OCI-LY3 (cell line): ENCODE data around the gene COTL1.

Source experiments
- H2AFZ ChIP-seq: fragments of 200-600, 300-600 bp; shearing (Covaris generic); 2 replicates; pipeline ENCODE4 v1.6.0; 2014; ENCODE audit warnings: antibody characterized with exemption, low read depth, low read length
- H3K27ac ChIP-seq: fragments of 200-600, 300-600 bp; sonication (generic); 2 replicates; pipeline ENCODE4 v1.5.1; 2014; ENCODE audit warnings: mild to moderate bottlenecking, low read length, moderate library complexity, mixed read lengths
- H3K27me3 ChIP-seq: fragments of 200-600, 300-600 bp; sonication (generic); 2 replicates; pipeline ENCODE4 v1.6.1; 2014; ENCODE audit warnings: low read depth, low read length, mixed read lengths
- H3K36me3 ChIP-seq: fragments of 200-600, 300-600 bp; sonication (generic); replicated peaks from 2 replicates; pipeline ENCODE3; 2014; ENCODE audit warnings: low read depth, low read length, mixed read lengths
- H3K4me1 ChIP-seq: fragments of 300-600, 200-600 bp; sonication (generic); 2 replicates; pipeline ENCODE4 v1.6.1; 2014; ENCODE audit warnings: low read length, mixed read lengths
- H3K4me2 ChIP-seq: fragments of 200-600, 300-600 bp; sonication (generic); 2 replicates; pipeline ENCODE4 v1.6.1; 2014; ENCODE audit warnings: low read length, mixed read lengths
- H3K4me3 ChIP-seq: fragments of 300-600, 200-600 bp; sonication (generic); 2 replicates; pipeline ENCODE4 v1.5.1; 2014; ENCODE audit warnings: antibody characterized with exemption, mild to moderate bottlenecking, low read length, moderate library complexity
- H3K79me2 ChIP-seq: fragments of 300-600, 200-600 bp; shearing (Covaris generic); 2 replicates; pipeline ENCODE4 v1.6.1; 2014; ENCODE audit warnings: mild to moderate bottlenecking, low read length, mixed read lengths
- H3K9ac ChIP-seq: fragments of 300-600, 200-600 bp; shearing (Covaris generic); 2 replicates; pipeline ENCODE4 v1.6.0; 2014; ENCODE audit warnings: mild to moderate bottlenecking, low read length, moderate library complexity
- H3K9me3 ChIP-seq: fragments of 200-600, 300-600 bp; shearing (Covaris generic); 2 replicates; pipeline ENCODE4 v1.6.1; 2014; ENCODE audit warnings: low read length, mixed read lengths; ENCODE audit not compliant: insufficient read depth
- H4K20me1 ChIP-seq: fragments of 200-600, 300-600 bp; sonication (generic); 2 replicates; pipeline ENCODE4 v1.6.1; 2016; ENCODE audit warnings: low read length, mixed read lengths; ENCODE audit not compliant: insufficient read depth
- EZH2phosphoT487 ChIP-seq: fragments of 200-600 bp; shearing (Covaris generic); IDR thresholded peaks from 2 replicates; pipeline ENCODE4 v1.6.1; 2018; ENCODE audit warnings: antibody characterized with exemption, mixed run types, low read depth
- TF ChIP-seq, protein P1 (sequence below): fragments of 200-600, 300-600 bp; sonication (generic); IDR thresholded peaks from 2 replicates; pipeline ENCODE4 v1.5.1; 2014; ENCODE audit warnings: antibody characterized with exemption, low read length, low read depth

COTL1 gene

DNA sequence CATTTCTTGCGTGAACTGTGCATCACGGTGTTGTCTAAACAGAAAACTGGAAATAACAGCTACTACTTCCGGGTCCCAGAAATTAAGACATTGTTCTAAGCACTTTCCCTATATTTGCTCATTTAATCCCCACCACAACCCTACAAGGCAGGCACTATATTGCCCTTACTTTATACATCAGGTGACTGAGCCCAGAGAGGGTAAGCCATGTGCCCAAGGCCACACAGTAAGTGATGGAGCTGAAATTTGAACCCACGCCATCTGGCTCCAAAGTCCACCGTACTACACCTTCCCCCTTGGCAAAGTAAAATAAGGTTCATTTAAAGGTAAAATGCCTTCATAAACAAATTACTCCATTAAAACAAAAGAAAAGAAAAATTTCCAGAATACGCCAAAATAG, 33.2 kb downstream of the COTL1 start:
- Histone ChIP-seq H3K9ac (no peak overlapping the region), H3K4me3 (no peak overlapping the region), H3K4me2 (no peak overlapping the region), H3K9me3 (no peaks in the 10 kb centered on the region), H3K79me2 (peaks cover 72% of the 10 kb centered on the region), H3K4me1 (peaks cover 28% of the 10 kb centered on the region), H3K27me3 (no peaks in the 10 kb centered on the region), H2AFZ (no peak overlapping the region), H3K27ac (no peak overlapping the region), H3K36me3 (peaks cover 51% of the 10 kb centered on the region), H4K20me1 (peaks cover 71% of the 10 kb centered on the region)
- TF ChIP-seq EZH2phosphoT487 = no peak
- TF ChIP-seq, protein P1, sequence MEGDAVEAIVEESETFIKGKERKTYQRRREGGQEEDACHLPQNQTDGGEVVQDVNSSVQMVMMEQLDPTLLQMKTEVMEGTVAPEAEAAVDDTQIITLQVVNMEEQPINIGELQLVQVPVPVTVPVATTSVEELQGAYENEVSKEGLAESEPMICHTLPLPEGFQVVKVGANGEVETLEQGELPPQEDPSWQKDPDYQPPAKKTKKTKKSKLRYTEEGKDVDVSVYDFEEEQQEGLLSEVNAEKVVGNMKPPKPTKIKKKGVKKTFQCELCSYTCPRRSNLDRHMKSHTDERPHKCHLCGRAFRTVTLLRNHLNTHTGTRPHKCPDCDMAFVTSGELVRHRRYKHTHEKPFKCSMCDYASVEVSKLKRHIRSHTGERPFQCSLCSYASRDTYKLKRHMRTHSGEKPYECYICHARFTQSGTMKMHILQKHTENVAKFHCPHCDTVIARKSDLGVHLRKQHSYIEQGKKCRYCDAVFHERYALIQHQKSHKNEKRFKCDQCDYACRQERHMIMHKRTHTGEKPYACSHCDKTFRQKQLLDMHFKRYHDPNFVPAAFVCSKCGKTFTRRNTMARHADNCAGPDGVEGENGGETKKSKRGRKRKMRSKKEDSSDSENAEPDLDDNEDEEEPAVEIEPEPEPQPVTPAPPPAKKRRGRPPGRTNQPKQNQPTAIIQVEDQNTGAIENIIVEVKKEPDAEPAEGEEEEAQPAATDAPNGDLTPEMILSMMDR = no peak

DNA sequence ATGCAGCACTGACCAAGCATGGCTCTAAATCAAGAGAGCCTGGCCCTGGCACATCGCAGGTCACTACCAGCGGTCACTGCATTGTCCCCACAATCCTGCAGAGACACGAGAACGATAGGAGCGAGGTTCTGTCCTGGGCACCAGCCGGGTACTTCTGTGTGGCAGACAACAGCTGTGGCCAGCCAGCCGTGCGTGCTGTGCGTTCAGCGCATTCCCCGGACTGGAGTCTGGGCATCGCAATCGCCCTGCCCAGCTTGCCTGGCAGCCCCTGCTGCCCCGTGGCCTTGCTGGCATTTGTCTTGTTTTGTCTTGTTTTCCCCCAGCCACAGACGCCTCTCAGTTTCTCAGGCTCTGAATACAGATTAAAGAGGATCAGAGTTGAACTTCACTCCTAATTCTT, 33.9 kb downstream of the COTL1 start:
- no peaks in the 10 kb centered on the region for H3K9me3 ChIP-seq
- no peaks in the 10 kb centered on the region for H3K27me3 ChIP-seq
- no peak overlapping the region for H3K27ac ChIP-seq
- peaks cover 28% of the 10 kb centered on the region for H3K4me1 ChIP-seq
- H4K20me1 ChIP-seq = peaks cover 72% of the 10 kb centered on the region
- H3K4me3 ChIP-seq = no peak overlapping the region
- H3K9ac ChIP-seq = no peak overlapping the region
- peaks cover 72% of the 10 kb centered on the region for H3K79me2 ChIP-seq
- H2AFZ ChIP-seq = no peak overlapping the region
- H3K36me3 ChIP-seq = peaks cover 49% of the 10 kb centered on the region
- TF ChIP-seq, protein P1 = no peak
- TF ChIP-seq EZH2phosphoT487 = no peak
- no peak overlapping the region for H3K4me2 ChIP-seq

DNA sequence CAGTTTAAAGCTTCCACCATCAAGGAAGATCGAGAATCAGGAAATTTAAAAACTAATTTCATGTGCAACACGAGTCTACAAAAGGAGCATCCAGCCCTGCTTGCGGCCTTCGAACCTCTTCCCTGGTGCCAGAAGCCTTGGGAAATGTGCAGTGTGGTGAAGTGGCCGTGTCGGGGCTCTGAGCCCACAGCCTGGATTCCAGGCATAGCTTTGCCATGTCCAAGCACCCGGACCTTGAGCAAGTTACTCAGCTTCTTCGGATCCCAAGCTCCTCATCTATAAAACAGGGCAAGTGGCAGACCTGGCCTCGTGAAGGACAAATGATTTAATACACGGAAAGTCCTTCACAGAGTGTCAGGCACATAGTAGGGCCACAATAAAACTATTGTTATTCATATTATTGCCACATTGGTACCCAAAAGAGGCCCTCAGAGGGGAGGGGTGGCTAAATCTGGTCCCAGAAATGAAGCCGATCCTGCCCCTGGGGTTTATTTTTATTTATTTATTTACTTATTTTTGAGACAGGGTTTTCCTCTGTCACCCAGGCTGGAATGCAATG, 34.8 kb downstream of the COTL1 start:
- H3K79me2 ChIP-seq = peaks cover 76% of the 10 kb centered on the region
- no peak overlapping the region for H3K9ac ChIP-seq
- TF ChIP-seq, protein P1 = no peak
- TF ChIP-seq EZH2phosphoT487 = no peak
- H3K4me3 ChIP-seq = no peak overlapping the region
- H3K4me1 ChIP-seq = peaks cover 28% of the 10 kb centered on the region
- H3K27ac ChIP-seq = no peak overlapping the region
- no peaks in the 10 kb centered on the region for H3K9me3 ChIP-seq
- H3K36me3 ChIP-seq = peaks cover 55% of the 10 kb centered on the region
- H3K4me2 ChIP-seq = no peak overlapping the region
- no peak overlapping the region for H2AFZ ChIP-seq
- H3K27me3 ChIP-seq = no peaks in the 10 kb centered on the region
- peaks cover 81% of the 10 kb centered on the region for H4K20me1 ChIP-seq

DNA sequence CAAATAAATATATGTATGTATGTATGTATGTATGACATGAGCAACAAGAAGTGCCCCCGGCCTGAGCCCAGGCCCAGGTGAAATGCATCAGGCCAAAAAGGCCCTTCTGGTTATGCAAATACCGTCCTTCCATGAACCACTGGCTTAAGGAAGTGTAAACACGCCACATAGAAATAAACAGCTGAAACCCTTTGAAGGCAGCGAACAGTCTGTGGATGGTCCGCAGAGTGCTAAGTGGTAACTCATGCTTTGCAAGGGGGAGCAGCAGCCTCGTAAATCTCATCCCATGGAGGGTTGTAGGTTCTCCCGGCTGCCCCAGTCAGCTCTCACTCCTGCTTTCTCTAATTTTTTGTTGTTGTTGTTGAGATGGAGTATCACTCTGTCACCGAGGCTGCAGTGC, 36.7 kb downstream of the COTL1 start:
- Histone ChIP-seq H3K79me2 (peaks cover 87% of the 10 kb centered on the region), H3K4me2 (no peak overlapping the region), H3K36me3 (peaks cover 58% of the 10 kb centered on the region), H3K27me3 (no peaks in the 10 kb centered on the region), H2AFZ (no peak overlapping the region), H3K27ac (no peak overlapping the region), H4K20me1 (peaks cover 91% of the 10 kb centered on the region), H3K4me1 (peaks cover 32% of the 10 kb centered on the region), H3K9me3 (no peaks in the 10 kb centered on the region), H3K9ac (no peak overlapping the region), H3K4me3 (no peak overlapping the region)
- TF ChIP-seq EZH2phosphoT487 = no peak
- TF ChIP-seq, protein P1 = no peak
